COLO668 (cell line): ENCODE results near the gene YIF1A.
"Not testable (repeated sequence)": the region's sequence is repeated elsewhere in the genome, so short reads cannot be mapped to it uniquely, and the experiment has no call there.

Source experiments
- DNase-seq: peaks from one replicate; lab custom pipeline; 2025; ENCODE audit not compliant: unreplicated experiment; lab: John Stamatoyannopoulos, UW

The YIF1A gene

GRCh38 chr11:66287211-66287888 lies 1.6 kb downstream of the YIF1A start:
- no peak for DNase-seq

GRCh38 chr11:66286699-66287098 lies 2.2 kb downstream of the YIF1A start:
- no peak for DNase-seq

DNA sequence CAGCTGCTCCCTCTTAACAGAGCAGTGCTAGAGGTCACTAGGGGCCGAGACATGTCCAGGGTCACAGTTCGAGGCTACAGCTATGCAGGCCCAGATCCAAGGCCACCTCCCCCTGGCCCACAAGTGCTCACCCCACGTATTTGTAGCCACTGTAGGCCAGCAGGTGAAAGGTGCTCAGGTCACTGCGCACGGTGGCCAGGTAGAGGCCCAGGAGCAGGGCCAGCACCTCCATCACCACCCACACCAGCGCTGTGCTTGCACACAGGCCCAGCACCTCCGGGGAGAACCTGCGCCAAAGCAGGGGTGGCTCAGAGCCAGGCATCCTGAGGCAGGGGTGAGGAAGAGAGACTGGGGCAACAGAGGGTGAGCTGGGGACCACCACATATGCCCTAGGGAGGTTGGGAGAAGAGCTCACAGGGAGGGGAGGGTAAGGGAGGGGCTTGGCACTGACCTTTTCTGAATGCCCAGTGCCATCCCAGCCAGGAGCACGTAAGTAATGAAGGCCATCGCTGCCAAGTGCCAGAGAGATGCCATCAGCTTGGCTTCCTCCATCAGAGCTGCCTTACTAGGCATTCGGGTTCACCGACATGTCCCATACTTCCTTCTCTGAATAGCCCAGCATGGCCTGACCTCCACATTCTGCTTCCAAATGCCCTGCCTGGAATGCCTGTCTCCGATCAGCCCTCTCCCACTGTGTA lies 3.5 kb downstream of the YIF1A start:
- DNase-seq = no peak

DNA sequence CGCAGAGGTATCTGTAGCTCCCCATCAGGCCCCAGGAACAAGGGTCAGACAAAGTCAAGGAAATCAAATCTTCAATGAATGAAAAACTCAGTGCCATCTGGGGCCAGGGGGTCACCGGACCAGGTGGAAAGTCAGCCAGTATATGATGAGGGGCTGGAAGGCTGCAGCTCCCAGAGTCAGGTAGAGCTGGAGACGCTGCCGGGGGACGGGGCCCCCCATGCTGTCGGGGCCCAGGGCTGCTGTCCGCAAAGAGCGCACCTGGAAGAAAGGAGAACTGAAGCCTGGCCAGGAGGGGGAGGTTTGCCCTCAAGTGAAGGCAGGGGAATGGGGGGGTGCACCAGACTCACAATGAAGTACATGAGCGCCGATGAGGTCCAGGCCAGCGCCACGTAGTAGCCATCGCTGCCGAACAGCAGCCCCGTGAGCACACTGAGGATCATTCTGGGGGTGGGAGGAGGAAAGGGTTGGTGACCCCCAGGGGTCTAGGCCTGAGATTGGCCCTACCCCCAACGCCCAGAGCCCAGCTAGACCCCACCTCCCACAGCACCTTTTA lies 4.3 kb downstream of the YIF1A start:
- no peak for DNase-seq

DNA sequence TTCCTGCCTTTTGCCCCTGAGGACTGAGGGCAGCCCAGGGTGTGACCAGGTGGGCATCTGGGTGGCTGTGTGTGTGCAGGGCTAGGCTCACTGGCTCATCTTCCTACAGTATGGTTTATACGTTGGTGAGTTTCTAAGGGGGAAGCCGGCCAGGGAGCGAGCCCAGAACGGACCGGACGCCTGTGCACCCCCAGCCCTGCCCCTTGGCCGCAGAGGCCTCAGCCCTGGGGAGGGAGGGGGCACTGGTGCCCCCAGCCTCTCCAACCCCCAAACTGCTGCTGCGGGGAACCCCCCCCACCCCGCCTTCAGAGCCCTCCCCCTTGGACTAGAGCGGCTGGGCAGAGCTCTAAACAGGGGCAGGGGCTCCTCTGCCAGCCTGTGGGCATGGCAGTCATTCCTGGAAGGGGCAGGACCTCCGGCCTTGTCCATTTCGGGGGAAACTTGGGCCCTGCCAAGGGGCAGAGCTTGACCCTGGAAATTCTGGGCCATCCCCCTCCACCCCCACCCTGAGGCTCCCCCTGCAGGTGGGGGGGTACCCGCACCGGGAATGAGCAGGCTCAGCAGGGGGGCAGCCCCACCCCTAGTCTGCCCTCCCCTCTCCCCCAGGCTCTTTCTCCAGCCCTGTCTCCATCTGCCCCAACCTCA lies 5.4 kb downstream of the YIF1A start:
- no peak for DNase-seq

DNA sequence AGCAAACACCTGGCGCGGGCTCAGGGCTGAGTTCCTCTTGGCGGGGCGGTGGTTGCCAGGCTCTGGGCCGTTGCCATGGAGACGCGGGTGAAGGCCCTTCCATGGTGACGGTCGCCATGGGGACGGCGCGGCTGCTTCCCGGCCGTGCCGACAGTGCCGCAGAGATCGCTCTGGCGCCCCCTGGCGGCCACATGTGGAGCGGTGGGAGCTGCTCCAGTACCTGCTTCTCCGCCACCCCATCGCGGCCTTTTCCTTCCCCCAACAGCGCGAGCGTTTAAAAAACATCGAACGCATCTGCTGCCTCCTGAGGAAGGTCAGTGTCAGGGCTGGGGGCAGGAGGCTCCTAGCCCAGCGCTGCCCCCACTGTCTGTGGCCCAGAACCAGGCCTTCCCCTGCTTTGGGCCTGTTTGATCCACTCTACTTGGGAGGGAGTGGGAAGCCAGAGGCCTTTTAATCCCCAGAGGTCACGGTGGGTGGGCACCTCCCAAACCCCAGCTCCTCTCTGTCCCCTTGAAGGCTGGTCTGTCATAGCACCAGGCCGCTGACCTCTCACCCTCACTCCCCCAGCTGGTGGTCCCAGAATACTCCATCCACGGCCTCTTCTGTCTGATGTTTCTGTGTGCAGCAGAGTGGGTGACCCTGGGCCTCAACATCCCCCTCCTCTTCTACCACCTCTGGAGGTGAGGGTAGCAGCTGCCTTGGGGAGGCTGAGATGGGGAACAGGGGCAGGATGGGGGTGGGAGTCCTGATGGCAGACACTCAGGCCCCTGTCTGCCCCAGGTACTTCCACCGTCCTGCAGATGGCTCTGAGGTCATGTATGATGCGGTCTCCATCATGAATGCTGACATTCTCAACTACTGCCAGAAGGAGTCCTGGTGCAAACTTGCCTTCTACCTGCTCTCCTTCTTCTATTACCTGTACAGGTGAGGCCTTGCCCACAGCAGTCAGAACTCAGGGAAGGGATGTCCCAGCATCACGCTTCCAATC lies 6.2 kb downstream of the YIF1A start:
- DNase-seq = peak; percentile 100

DNA sequence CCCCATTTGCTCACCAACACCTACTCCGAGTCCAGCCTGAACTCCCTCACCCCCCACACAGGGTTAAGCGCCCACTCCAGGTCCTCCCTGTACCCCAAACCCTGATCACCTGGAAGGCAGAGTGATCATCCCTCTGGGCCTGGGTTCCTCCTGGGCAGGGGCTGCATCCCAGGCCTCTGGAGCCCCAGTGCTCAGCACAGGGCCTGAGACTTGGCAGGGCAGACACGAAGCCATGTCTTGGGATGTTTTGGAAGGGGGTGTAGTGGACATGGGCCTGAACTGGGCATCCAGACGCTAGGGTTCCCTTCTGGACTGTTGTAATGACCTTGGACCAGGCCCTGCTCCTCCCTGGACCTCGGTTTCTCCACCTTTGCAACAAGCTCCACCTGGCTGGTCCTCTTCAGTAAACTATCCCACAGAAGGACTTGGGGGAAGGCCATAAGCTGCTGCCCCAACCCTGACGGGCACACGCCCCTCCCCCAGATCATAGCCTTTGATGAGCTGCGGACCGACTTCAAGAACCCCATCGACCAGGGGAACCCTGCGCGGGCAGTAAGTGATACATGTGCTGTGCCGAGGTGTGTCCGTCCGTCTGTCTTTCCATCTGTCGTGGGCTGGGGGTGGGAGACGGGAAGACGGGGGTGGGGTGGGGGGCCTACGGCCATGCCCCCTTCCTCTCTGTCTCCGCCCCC lies 7.0 kb downstream of the YIF1A start:
- DNase-seq = no peak

DNA sequence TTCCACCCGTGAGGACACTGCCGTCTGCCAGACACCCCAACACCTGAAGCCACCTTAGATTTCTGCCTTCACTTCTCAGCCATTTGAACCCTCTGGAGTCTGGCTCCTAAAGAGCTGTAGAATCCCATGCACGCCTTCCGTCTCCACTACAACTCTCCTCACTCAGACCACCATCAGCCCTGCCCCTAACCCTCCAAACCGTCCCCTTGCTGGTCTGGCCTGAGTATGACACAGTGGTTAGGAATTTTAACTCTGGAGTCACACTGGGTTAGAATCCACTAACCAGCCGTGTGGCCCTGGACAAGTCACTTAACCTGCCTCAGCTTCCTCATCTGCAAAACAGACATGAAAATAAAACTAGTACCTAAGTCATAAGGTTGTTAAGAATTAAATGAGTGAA lies 7.9 kb downstream of the YIF1A start:
- DNase-seq = no peak

GRCh38 chr11:66280428-66280827 lies 8.5 kb downstream of the YIF1A start:
- no peak for DNase-seq

DNA sequence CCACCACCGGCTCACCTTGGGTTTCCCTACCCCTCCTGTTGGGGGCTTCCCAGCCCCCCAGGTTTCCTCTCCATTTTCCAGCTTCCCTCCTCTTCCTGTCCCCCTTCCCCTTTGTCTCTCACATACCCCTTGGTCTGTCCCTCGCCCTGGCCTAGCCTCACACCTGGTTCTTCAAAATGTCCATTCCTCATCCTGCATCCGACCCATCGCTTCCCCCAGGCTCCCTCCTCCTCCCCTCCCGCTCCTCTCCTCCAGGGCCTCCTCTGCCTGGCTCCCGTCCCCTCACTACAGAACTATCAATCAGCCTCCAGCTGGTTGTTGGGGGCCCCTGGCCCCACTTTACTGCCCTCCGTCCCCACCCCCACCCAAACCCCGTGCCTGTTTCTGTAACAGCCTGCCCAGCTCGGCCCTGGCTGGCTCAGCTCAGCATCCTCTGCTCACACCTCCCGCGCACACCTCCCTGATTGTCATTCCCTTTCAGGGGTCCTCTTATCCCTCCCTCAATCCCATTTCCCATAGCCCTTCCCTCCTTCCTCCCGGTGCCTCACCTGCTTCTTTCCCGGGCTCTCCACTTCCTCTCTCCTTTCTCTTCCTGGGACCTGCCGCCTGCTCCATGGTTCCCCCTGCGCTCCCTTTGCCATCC lies 9.7 kb downstream of the YIF1A start:
- DNase-seq = no peak

DNA sequence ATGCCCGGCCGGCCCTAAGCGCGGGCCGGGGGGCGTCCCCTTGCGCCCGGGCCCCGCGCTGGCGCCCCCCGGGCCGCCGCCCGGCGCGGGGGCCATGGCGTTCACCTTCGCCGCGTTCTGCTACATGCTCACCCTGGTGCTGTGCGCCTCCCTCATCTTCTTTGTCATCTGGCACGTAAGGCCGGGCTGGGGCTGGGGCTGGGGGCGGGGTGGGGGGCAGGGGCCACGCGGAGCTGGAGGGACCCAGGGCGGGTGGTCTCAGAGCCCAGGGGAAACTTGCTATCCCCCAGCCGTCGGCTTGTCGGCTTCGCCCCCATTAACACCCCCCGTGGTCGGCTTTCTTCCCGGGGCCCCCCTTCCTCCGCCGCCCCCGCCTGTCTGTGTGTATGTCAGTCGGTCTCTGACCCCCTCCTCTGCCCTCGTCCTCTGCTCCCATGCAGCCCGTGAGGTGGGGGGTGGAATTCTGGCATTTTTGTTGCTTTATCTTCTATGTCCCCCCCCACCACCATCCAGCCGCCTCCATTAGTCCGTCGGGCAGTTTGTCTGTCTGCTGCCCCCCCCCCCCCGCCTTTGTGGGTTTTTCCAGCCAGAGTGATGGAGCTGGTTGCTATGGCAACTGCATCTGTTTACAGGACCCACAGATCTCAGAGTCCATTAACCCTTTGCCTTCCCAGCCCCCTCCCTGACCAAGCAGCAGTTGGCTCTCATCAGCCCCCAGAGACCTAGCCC lies 10.4 kb downstream of the YIF1A start:
- DNase-seq = peak; percentile 34

DNA sequence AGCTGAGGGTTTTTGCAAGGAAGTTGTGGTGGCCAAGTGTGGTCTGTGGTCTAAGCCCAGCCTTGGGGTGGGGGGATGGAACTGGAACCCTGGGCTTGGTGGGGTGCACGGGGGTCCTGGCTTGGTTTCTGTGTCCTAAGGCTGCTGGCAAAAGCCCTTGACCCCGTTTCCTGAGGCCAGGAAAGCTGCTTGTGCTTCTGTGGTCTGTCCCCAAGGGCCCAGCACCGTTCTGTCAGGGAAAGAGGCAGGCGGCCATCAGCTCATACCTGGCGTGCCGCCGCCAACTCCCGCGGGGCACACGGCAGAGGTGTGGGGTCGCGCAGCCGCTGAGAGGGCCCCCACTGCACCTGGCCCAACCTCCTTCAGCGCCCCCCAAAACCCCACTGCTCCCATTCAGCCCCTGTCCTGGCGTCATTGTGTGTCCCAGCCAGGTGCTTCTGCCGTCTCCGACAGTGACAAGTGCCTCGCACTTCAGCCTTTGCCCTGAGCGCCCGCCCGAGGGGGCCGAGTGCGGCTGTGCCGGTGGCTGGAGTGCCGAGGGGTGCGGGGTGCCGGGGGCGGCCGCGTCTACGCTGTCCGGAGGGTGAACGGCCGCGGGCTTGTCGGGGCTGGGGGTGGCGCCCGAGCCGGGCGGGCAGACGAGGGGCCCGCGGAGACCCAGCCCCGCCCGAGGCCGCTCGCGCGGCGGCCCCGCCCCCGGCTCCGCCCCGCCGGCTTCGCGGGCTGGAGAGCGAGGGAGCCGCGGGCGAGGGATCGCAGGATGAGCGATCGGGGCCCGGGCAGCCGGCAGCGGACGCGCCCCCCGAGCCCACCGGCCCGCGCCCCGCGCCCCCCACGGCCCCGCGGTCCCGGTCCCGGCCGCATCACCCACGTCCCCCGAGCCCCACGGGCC lies 11.2 kb downstream of the YIF1A start, which contains the start of gene CNIH2:
Gene CNIH2 (plus strand): TSS at position 705 of the 892 bp plus-strand sequence. CDS start 282 bp downstream, outside the sequence.
- peak; percentile 74 for DNase-seq

DNA sequence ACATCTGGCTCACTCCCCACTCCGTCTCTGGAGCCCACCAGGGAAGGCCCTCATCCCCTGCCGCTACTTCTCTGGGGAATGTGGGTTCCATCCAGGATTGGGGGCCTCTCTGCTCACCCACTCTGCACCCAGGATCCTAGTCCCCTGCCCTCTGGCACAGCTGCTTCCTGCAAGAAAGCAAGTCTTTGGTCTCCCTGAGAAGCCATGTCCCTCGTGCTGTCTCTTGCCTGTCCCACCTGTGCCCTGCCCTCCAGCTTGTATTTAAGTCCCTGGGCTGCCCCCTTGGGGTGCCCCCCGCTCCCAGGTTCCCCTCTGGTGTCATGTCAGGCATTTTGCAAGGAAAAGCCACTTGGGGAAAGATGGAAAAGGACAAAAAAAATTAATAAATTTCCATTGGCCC lies 11.9 kb downstream of the YIF1A start:
- not testable (repeated sequence) for DNase-seq

DNA sequence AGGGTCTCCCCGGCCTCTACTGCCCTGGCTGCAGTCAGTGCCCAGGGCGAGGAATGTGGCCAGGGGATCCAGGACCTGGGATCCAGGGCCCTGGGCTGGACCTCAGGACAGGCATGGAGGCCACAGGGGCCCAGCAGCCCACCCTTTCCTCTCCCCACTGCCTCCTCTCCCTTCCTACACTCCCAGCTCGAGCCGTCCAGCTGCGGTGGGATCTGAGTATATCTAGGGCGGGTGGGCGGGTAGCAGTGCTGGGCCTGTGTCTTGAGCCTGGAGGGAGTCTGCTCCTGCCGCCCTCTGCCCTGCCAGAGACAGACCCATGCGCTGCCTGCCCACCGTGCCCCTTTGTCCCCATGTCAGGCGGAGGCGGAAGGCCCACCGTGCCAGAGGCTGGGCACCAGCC lies 12.3 kb downstream of the YIF1A start:
- not testable (repeated sequence) for DNase-seq

DNA sequence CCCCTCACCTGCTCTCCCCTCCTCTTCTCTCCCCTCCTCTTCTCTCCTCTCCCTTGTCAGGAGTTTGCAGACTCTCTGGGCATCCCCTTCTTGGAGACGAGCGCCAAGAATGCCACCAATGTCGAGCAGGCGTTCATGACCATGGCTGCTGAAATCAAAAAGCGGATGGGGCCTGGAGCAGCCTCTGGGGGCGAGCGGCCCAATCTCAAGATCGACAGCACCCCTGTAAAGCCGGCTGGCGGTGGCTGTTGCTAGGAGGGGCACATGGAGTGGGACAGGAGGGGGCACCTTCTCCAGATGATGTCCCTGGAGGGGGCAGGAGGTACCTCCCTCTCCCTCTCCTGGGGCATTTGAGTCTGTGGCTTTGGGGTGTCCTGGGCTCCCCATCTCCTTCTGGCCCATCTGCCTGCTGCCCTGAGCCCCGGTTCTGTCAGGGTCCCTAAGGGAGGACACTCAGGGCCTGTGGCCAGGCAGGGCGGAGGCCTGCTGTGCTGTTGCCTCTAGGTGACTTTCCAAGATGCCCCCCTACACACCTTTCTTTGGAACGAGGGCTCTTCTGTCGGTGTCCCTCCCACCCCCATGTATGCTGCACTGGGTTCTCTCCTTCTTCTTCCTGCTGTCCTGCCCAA lies 12.8 kb downstream of the YIF1A start:
- DNase-seq = no peak

DNA sequence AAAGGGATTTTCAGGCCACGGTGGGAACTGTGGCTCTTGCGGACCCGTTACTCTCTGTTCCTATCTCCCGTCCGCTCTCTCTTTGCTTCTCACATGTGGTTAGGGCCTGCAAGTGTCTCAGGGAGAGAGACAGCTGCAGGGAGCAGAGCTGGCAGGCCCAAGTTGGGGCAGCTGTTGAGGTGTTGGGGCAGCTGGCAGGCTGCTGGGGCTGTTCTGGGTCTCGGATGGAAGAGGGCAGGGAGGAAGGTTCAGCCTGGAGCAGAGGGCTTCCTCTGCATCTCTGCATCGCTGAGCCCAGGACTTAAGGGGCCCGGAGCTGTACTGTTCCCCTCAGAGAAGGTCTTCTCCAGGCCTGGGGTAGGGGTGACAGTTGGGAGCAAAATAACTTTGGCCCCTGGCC lies 13.5 kb downstream of the YIF1A start:
- no peak for DNase-seq

- no peak for DNase-seq
Measured at GRCh38 chr11:66274219-66274618, 14.7 kb downstream of the YIF1A start.
